NCI-H82 treated with DMSO at 0.1 percent for 48 hours (cell line): Measurements from ENCODE around the gene CES4A.
"Not testable (repeated sequence)": the region's sequence is repeated elsewhere in the genome, so short reads cannot be mapped to it uniquely, and the experiment has no call there.

ENCODE experiments used
- DNase-seq: peaks from one replicate; lab custom pipeline; 2025; ENCODE audit not compliant: unreplicated experiment; lab: John Stamatoyannopoulos, UW

CES4A gene

DNA sequence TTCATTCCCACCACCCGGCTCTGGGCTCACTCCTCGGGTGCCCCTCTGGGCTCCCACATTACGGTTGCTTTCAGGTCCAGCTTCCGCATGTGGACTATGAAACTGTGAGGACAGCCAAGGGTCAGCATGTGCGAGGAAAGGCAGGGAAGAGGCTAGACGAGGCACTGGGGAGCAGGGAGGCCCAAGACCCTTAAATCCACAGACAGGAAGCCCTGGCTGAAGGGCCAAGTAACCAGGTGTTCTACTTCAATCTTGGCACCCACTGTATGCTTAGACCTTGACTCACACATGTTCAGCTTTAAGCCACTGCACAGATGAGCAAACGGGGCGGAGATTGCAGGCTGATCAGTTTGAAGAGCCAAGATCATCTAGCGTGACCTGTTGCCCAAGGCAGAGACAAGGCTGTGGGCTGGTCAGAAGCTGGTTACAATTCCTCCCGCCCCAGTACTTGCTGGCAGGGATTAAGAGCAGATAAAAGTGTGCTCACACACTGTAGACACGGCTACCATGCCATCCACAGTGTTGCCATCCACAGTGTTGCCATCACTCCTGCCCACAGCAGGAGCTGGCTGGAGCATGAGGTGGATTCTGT lies at the start of gene CES4A:
Gene CES4A (plus strand): TSS at position 393 of the 592 bp plus-strand sequence. CDS start 184 bp downstream, at position 577.
- no peak for DNase-seq

- no peak for DNase-seq
Observed at GRCh38 chr16:66939366-66939765, 49.0 kb upstream of the CES4A start.

GRCh38 chr16:66940236-66940635 lies 48.2 kb upstream of the CES4A start:
- no peak for DNase-seq

DNA sequence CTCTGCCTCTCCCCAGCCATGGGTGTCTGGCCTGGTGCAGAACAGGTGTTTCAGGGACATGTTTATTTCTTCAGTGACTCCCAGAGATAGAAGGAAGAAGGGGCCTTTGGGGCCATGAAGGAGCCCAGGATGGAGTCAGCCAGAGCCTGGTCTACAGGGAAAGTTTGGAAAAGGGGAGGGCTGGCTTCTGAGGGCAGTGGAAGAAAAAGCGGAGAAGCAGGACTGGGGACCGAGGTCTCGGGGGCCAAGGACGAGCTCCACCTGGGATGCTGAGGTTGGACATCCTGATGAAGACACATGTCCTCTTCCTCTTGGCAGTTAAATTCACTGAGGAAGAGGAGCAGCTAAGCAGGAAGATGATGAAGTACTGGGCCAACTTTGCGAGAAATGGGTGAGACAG lies 45.4 kb upstream of the CES4A start:
- DNase-seq, result no peak

- no peak for DNase-seq
Observed at GRCh38 chr16:66943426-66944053, 44.8 kb upstream of the CES4A start.

- no peak for DNase-seq
Observed at GRCh38 chr16:66944054-66944441, 44.3 kb upstream of the CES4A start.

DNA sequence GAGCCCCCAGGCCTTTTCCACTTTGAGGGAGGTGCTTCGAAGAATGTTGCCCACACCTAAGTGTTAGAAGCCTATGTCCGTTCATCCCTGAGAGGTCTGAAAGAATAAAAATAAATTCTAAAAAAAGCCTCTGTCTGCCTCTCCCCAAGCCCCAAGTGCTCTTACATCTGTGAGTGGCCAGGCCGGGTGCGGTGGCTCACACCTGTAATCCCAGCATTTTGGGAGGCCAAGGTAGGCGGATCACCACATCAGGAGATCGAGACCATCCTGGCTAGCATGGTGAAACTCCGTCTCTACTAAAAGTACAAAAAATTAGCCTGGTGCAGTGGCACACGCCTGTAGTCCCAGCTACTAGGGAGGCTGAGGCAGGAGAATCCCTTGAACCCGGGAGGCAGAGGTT lies 43.4 kb upstream of the CES4A start:
- not testable (repeated sequence) for DNase-seq

DNA sequence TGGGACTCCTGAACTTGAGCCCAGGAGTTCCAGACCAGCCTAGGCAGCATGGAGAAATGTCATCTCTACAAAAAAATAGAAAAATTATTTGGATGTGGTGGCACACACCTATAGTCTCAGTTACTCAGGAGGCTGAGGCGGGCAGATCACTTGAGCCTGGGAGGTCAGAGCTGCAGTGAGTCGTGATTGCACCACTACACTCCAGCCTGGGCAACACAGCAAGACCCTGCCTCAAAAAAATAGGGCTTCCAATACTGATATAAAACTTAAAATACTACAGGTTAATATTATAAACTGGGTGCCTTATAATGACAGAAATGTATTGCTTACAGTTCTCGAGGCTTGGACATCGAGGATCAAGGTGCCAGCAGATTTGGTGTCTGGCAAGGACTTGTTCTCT lies 42.5 kb upstream of the CES4A start:
- no peak for DNase-seq

DNA sequence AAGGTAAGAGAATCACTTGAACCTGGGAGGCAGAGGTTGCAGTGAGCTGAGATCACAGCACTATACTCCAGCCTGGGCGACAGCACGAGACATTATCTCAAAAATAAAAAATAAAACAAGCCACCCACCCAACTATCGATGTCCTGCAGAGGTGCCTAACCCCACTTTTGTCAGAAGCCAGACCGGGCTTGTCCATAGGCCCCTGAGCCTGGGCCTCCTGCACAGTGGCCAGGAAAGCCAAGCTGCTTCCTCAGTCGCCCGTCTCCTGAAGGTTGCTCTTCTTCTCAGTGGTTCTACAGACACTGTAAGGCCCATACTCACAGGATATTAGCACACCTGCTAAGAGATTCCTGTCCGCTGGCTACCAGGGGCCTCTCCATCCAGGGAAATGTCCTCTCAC lies 41.8 kb upstream of the CES4A start:
- DNase-seq, result no peak

- DNase-seq, result no peak
Observed at GRCh38 chr16:66946974-66947301, 41.5 kb upstream of the CES4A start.

- DNase-seq, result peak; percentile 57
Observed at GRCh38 chr16:66947302-66948065, 40.9 kb upstream of the CES4A start.

GRCh38 chr16:66948134-66948836 lies 40.1 kb upstream of the CES4A start:
- DNase-seq, result no peak

GRCh38 chr16:66948837-66949225 lies 39.6 kb upstream of the CES4A start:
- no peak for DNase-seq

GRCh38 chr16:66949472-66949871 lies 38.9 kb upstream of the CES4A start:
- no peak for DNase-seq

DNA sequence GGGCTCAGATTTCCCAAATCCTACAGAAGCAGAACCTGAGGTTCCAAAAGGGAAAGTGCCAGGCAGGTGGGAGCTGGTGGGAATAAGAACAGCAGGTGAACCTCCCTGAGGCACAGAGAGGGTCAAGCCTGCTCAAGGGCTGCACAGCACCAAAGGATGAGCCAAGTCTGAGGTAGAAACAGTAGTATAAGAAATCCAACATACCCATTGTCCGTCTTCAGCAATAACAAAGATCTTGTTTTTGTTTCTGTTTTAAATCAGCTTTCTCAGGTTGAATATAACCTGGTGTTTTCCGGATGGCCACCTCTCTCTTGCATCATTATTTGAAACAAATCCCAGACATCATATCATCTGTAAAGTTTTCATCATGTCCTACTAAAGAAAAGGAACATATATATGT lies 38.0 kb upstream of the CES4A start:
- DNase-seq, result no peak

GRCh38 chr16:66950971-66951790 lies 37.2 kb upstream of the CES4A start:
- peak; percentile 6 for DNase-seq

DNA sequence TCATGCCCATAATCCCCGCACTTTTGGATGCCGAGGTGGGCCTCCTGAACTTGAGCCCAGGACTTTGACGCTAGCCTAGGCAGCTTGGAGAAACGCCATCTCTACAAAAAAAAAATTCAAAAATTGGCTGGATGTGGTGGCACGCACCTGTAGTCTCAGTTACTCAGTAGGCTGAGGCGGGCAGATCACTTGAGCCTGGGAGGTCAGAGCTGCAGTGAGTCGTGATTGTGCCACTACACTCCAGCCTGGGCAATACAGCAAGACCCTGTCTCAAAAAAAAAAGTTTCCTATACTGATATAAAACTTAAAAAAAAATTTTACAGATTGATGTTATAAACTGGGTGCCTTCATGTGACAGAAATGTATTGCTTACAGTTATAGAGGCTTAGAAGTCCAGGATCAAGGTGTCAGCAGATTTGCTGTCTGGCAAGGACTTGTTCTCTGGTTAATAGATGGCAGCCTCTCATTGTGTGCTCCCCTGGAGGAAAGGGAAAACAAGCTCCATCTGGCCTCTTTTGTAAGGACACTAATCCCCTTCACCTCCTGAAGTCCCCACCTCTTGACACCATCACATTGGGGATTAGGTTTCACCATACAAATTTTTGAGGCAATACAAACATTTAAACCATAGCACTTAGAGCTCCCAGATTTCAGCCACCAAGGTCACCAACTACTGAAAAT lies 35.8 kb upstream of the CES4A start:
- DNase-seq, result peak; percentile 90

GRCh38 chr16:66953462-66954096 lies 34.8 kb upstream of the CES4A start:
- DNase-seq, result no peak

DNA sequence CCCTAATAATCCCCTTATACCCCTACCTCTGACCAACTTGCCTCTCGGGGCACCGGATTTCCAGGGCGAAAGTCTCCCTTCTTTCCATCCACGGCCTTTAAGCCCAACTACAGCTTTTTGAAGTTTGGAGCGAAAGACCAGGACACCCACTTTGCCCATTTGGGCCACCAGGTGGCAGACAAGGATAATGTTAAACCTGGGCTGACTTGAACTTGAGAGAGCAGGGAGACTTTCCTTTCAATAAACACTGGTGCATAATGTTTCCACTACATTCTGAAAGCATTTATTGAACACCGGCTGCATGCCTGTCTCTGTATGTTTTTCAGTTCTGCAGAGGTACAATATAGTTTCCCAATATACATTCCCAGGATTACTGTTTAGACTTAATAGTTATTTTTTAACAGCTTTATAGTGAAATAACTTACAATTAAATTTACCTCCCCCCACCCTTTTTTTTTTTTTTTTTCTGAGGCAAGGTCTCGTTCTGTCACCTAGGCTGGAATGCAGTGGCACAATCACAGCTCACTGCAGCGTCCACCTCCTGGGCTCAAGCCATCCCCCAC lies 34.2 kb upstream of the CES4A start:
- peak; percentile 62 for DNase-seq
